Neuronal stem cell (in vitro differentiated cells): ENCODE data around the gene FCRLB. TPM values are rescaled to one million over a fixed set of nuclear protein-coding genes. Genes with fewer than 3 reads are reported as not detected.

ENCODE experiments used
- DNase-seq: peaks from one replicate; pipeline ENCODE4 v3.0.0-alpha.2; 2013; ENCODE audit warnings: low spot score
- H2AFZ ChIP-seq: one replicate; pipeline ENCODE4 v1.6.1; 2013; ENCODE audit warnings: mild to moderate bottlenecking, low read length, inconsistent platforms
- H2AK5ac ChIP-seq: 2 replicates; pipeline ENCODE4 v1.6.1; 2013; ENCODE audit warnings: low read depth, mild to moderate bottlenecking, inconsistent platforms, low read length, moderate library complexity, mixed read lengths
- H2BK120ac ChIP-seq: 2 replicates; pipeline ENCODE4 v1.6.1; 2013; ENCODE audit warnings: low read depth, mild to moderate bottlenecking, inconsistent platforms, low read length, moderate library complexity, mixed read lengths
- H2BK12ac ChIP-seq: one replicate; pipeline ENCODE4 v1.6.1; 2013; ENCODE audit warnings: low read length, inconsistent platforms
- H2BK15ac ChIP-seq: 2 replicates; pipeline ENCODE4 v1.6.1; 2013; ENCODE audit warnings: mild to moderate bottlenecking, low read length, inconsistent platforms, mixed read lengths
- H2BK5ac ChIP-seq: one replicate; pipeline ENCODE4 v1.6.1; 2013; ENCODE audit warnings: inconsistent platforms, mild to moderate bottlenecking, low read length, moderate library complexity
- H3K14ac ChIP-seq: one replicate; pipeline ENCODE4 v1.6.1; 2013; ENCODE audit warnings: low read length, inconsistent platforms
- H3K18ac ChIP-seq: 2 replicates; pipeline ENCODE4 v1.6.1; 2013; ENCODE audit warnings: low read length, inconsistent platforms
- H3K23ac ChIP-seq: 2 replicates; pipeline ENCODE4 v1.6.1; 2013; ENCODE audit warnings: low read depth, mild to moderate bottlenecking, mixed read lengths, low read length, inconsistent platforms; ENCODE audit not compliant: poor library complexity
- H3K27ac ChIP-seq: replicated peaks from 3 replicates; pipeline ENCODE4 v1.5.1; 2013; ENCODE audit warnings: low read length, inconsistent platforms
- H3K27me3 ChIP-seq, 3 experiments: 2 replicates each; pipeline ENCODE4 v1.6.1; 2013; ENCODE audit warnings: low read length in 3 of 3, mild to moderate bottlenecking in 2 of 3, inconsistent platforms in 1 of 3, low read depth in 1 of 3, mixed read lengths in 1 of 3, moderate library complexity in 1 of 3; ENCODE audit not compliant: control insufficient read depth in 3 of 3, insufficient read depth in 3 of 3
- H3K36me3 ChIP-seq, 2 donors: replicated peaks in 1 of 2; 2 replicates each; pipeline ENCODE4 v1.6.1; 2013; ENCODE audit warnings: low read length in 2 of 2; ENCODE audit not compliant: control insufficient read depth in 2 of 2, insufficient read depth in 2 of 2
- H3K4ac ChIP-seq: 2 replicates; pipeline ENCODE4 v1.6.1; 2013; ENCODE audit warnings: inconsistent platforms, mild to moderate bottlenecking, low read length, moderate library complexity
- H3K4me1 ChIP-seq, 2 donors: 1 replicate in 1 of 2; 2 replicates in 1 of 2; pipeline ENCODE4 v1.6.1; 2013; ENCODE audit warnings: low read length in 2 of 2, low read depth in 1 of 2; ENCODE audit not compliant: control insufficient read depth in 2 of 2, insufficient read depth in 1 of 2
- H3K4me2 ChIP-seq: one replicate; pipeline ENCODE4 v1.6.1; 2013; ENCODE audit warnings: mild to moderate bottlenecking, low read length, inconsistent platforms; ENCODE audit not compliant: insufficient read depth, poor library complexity, severe bottlenecking
- H3K4me3 ChIP-seq, 2 donors: 2 replicates each; pipeline ENCODE4 v1.5.1; 2013; ENCODE audit warnings: low read length in 2 of 2, mild to moderate bottlenecking in 2 of 2, inconsistent platforms in 1 of 2, moderate library complexity in 1 of 2
- H3K79me1 ChIP-seq: one replicate; pipeline ENCODE4 v1.6.1; 2013; ENCODE audit warnings: low read depth, mild to moderate bottlenecking, inconsistent platforms, low read length, moderate library complexity
- H3K9ac ChIP-seq: one replicate; pipeline ENCODE4 v1.6.1; 2013; ENCODE audit warnings: mild to moderate bottlenecking, low read depth, low read length, inconsistent platforms; ENCODE audit not compliant: poor library complexity
- H3K9me3 ChIP-seq, 2 donors: replicated peaks in 1 of 2; 2 replicates each; pipeline versions ENCODE3 to v1.6.1; 2013; ENCODE audit warnings: low read length in 2 of 2, mild to moderate bottlenecking in 2 of 2, inconsistent platforms in 1 of 2, low read depth in 1 of 2, mixed read lengths in 1 of 2, moderate library complexity in 1 of 2; ENCODE audit not compliant: control insufficient read depth in 2 of 2, insufficient read depth in 1 of 2
- H4K8ac ChIP-seq: one replicate; pipeline ENCODE4 v1.6.1; 2013; ENCODE audit warnings: low read depth, mild to moderate bottlenecking, inconsistent platforms, low read length, moderate library complexity
- H4K91ac ChIP-seq: one replicate; pipeline ENCODE4 v1.6.1; 2013; ENCODE audit warnings: low read length, low read depth, mild to moderate bottlenecking, inconsistent platforms; ENCODE audit not compliant: poor library complexity
- WGBS, 2 donors: extraction: QIAGEN DNeasy Blood & Tissue Kit; methylation state at CpG; one replicate each; pipeline ENCODE4 v1.1.7; 2013; ENCODE audit warnings: missing lambda C conversion rate in 2 of 2, mixed read lengths in 1 of 2; ENCODE audit not compliant: insufficient read length in 2 of 2, insufficient replicate concordance in 1 of 2; ENCODE audit errors: extremely low coverage in 2 of 2; 5-methylcytosine and 5-hydroxymethylcytosine counted together
- small RNA-seq: library from polyadenylated mRNA; stranded (forward); fragments of <200 nt; extraction: miRNeasy Mini kit (QIAGEN cat#:217004); gene quantifications from one replicate; pipeline ENCODE3, GENCODE V24; 2013; ENCODE audit not compliant: insufficient read depth

FCRLB gene

DNA sequence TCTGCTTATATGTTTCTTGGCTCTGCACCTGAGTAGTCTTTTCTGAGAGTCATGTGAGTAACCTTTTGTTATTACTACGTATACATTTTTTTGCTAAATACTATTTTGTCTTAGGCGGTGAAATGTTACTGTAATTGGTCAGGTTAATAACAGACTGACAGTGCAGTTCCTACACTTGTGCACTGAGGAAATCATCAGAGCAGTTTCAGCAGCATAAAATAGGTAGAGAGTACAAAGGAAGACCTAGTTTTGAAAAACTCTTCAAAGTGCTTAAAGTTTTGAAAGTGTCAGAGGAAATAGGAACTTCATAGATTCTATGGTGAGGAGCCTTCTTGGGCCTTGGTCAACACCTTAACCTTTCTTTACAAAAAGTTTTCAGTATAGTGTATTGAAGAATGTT, 55.9 kb downstream of the FCRLB start:
- no peaks in the 10 kb centered on the region for H3K27me3 ChIP-seq
- no peak overlapping the region for H2BK5ac ChIP-seq
- no peaks in the 10 kb centered on the region for H3K79me1 ChIP-seq
- no CpG with 5 or more reads among the region's 2 CpGs for WGBS, 2 donors
- H3K4ac ChIP-seq = no peak overlapping the region
- H3K23ac ChIP-seq = no peak overlapping the region
- H2AFZ ChIP-seq = no peak overlapping the region
- H3K4me3 ChIP-seq = no peak overlapping the region
- no peak overlapping the region for H2BK15ac ChIP-seq
- H4K8ac ChIP-seq = no peak overlapping the region
- no peak overlapping the region for H2AK5ac ChIP-seq
- no peaks in the 10 kb centered on the region for H3K9me3 ChIP-seq
- H3K14ac ChIP-seq = no peak overlapping the region
- no peak overlapping the region for H3K4me2 ChIP-seq
- no peak overlapping the region for H3K27ac ChIP-seq
- DNase-seq = no peak
- H3K36me3 ChIP-seq = peaks cover 2 to 13% of the 10 kb centered on the region in 2 donors
- no peak overlapping the region for H2BK120ac ChIP-seq
- no peak overlapping the region for H3K9ac ChIP-seq
- no peak overlapping the region for H2BK12ac ChIP-seq
- H3K18ac ChIP-seq = no peak overlapping the region
- H4K91ac ChIP-seq = no peak overlapping the region
- H3K4me1 ChIP-seq = no peaks in the 10 kb centered on the region

Small RNAs within 50 kb of the gene (small RNA-seq; reads per million reads assigned to genes)
- gene RF00019 (not detected), gene RN7SL466P (not detected)
